Right cardiac atrium (tissue), 5 donors: Measurements from ENCODE around the gene ELMO3. TPM values are rescaled to one million over a fixed set of nuclear protein-coding genes. Genes with fewer than 3 reads are reported as not detected.

Source experiments
- ATAC-seq, 2 donors: fragments of 200-7000 bp; cut with Tn5 transposase; one replicate each; pipeline versions ENCODE4 v1.8.0 to v1.9.1; 2020; ENCODE audit warnings: moderate library complexity in 2 of 2, mild to moderate bottlenecking in 1 of 2
- DNase-seq, 3 donors: peaks; one replicate each; pipeline ENCODE4 v3.0.0-alpha.2; 2020
- H3K27ac ChIP-seq: one replicate; pipeline ENCODE4 v1.5.1; 2013; ENCODE audit warnings: mild to moderate bottlenecking, low read length, control low read depth, moderate library complexity
- H3K27me3 ChIP-seq: one replicate; pipeline ENCODE4 v1.6.1; 2013; ENCODE audit not compliant: control insufficient read depth, insufficient read depth
- H3K4me1 ChIP-seq: one replicate; pipeline ENCODE4 v1.6.1; 2013; ENCODE audit warnings: low read length; ENCODE audit not compliant: control insufficient read depth, insufficient read depth
- H3K4me3 ChIP-seq: one replicate; pipeline ENCODE4 v1.5.1; 2013; ENCODE audit warnings: low read length, control low read depth
- H3K9me3 ChIP-seq: one replicate; pipeline ENCODE4 v1.6.1; 2013; ENCODE audit warnings: low read length; ENCODE audit not compliant: control insufficient read depth
- WGBS: extraction: QIAGEN DNeasy Blood & Tissue Kit; methylation state at CpG from one replicate; pipeline ENCODE4 v1.1.7; 2013; 5-methylcytosine and 5-hydroxymethylcytosine counted together
- intact Hi-C, 4 donors: fragments of 100-400 bp; cut with DNase I; formaldehyde crosslinking; loops; one replicate each; pipeline versions ENCODE4 v1.11.0 to v1.14.0; 2022 to 2023
- polyA plus RNA-seq: library from polyadenylated mRNA; stranded (reverse); fragments of 200-250 nt; gene quantifications from one replicate; pipeline ENCODE4 v1.2.3, GENCODE V29; 2013
- total RNA-seq, 4 donors: library from RNA; stranded (reverse); fragmentation: NEBNext Ultra II Directional; extraction: Animal tissue kit (Norgen Biotek cat#: 25700); gene quantifications; one replicate each; pipeline ENCODE4 v1.2.1, GENCODE V29; 2021
- donor health status: healthy with polysubstance abuse.
- donor health status: DM: no; HTN: yes; CAD: no.
- donor health status: DM: no; HTN: no; CAD: no.
- donor health status: DM: no; HTN: yes; CAD: no; lungs with severe emphysema.
- donor health status: DM: yes; HTN: yes; CAD: no.

Gene ELMO3
- total and polyA plus RNA-seq, 5 donors: 0.51 to 0.85 (median 0.74) TPM

DNA sequence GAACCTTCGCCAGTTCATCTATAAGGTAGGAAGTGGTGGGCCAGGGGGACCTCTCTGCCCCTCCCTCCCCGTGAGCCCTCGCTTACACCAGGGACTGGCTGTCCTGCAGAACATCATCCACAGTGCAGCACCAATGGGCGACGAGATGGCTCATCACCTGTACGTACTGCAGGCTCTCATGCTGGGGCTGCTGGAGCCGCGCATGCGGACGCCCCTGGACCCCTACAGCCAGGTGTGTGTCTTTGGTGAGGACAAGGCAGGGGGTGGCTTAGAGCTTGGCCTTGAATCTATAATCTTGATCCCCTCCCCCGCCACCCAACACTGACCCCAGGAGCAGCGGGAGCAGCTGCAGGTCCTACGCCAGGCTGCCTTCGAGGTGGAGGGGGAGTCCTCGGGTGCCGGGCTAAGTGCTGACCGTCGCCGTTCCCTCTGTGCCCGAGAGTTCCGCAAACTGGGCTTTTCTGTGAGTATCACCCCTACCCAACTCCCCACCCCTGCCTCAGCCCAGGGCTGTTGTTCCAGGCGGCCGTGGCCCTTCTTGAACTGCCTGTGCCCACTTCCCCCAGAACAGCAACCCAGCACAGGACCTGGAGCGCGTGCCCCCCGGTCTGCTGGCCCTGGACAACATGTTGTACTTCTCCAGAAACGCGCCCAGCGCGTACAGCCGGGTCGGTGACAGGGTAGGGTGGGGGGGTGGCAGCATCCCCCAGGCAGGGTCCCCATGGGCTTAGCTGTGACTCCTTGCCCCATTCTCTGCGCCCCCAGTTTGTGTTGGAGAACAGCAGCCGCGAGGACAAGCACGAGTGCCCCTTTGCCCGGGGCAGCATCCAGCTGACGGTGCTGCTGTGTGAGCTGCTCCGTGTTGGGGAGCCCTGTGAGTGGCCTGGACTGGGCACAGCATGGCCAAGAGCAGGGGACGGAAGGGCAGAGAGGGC lies 2.7 kb downstream of the ELMO3 start:
- ATAC-seq: no peak
- H3K27ac ChIP-seq: no peak overlapping the region
- WGBS: 94% methylated on average over 40 of the region's 40 CpGs
- DNase-seq: peak in 1 of 3 donors; percentile 61
- no peaks in the 10 kb centered on the region for H3K4me1 ChIP-seq
- intact Hi-C loops: no loop called here
- no peaks in the 10 kb centered on the region for H3K27me3 ChIP-seq
- no peaks in the 10 kb centered on the region for H3K9me3 ChIP-seq
- no peak overlapping the region for H3K4me3 ChIP-seq

DNA sequence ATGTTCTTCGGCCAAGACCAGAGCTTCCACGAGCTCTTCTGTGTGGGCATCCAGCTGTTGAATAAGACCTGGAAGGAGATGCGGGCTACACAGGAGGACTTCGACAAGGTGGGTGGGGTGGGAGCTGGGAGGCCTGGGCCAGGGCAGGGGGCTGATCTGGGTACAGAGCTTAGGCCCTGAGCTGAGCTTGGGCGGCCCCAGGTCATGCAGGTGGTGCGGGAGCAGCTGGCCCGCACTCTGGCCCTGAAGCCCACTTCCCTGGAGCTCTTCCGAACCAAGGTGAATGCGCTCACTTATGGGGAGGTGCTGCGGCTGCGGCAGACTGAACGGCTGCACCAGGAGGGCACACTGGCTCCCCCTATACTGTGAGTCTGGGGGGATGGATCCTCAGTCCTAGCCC lies 3.5 kb downstream of the ELMO3 start:
- 91% methylated on average over 12 of the region's 12 CpGs for WGBS
- DNase-seq (peak in 1 of 3 donors; percentile 37), ATAC-seq (no peak)
- no peaks in the 10 kb centered on the region for H3K9me3 ChIP-seq
- H3K27ac ChIP-seq: no peak overlapping the region
- no peaks in the 10 kb centered on the region for H3K27me3 ChIP-seq
- H3K4me1 ChIP-seq: no peaks in the 10 kb centered on the region
- intact Hi-C loops: no loop called here
- H3K4me3 ChIP-seq: no peak overlapping the region

DNA sequence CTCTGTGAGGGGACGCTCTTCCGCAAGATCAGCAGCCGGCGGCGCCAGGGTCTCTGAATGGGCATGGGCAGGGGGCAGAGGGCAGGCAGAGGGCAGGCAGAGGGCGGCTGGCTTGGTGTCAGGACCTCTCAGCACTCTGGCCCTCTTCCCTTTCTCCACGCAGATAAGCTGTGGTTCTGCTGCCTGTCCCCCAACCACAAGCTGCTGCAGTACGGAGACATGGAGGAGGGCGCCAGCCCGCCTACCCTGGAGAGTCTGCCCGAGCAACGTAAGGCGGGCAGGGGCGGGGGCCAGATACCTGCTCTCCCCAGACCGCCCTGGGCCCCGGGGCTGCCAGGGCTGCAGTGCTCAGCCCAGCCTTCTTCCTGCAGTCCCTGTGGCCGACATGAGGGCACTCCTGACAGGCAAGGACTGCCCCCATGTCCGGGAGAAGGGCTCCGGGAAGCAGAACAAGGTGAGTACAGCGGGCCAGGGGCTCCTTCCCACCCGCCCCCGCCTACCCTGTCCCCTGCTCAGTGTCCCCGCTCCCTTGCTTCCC lies 4.1 kb downstream of the ELMO3 start:
- Histone ChIP-seq H3K9me3 (no peaks in the 10 kb centered on the region), H3K4me3 (no peak overlapping the region), H3K27ac (no peak overlapping the region), H3K4me1 (no peaks in the 10 kb centered on the region), H3K27me3 (no peaks in the 10 kb centered on the region)
- DNase-seq (peak in 1 of 3 donors; percentile 60), ATAC-seq (no peak)
- WGBS: 90% methylated on average over 23 of the region's 23 CpGs
- intact Hi-C loops: no loop called here

DNA sequence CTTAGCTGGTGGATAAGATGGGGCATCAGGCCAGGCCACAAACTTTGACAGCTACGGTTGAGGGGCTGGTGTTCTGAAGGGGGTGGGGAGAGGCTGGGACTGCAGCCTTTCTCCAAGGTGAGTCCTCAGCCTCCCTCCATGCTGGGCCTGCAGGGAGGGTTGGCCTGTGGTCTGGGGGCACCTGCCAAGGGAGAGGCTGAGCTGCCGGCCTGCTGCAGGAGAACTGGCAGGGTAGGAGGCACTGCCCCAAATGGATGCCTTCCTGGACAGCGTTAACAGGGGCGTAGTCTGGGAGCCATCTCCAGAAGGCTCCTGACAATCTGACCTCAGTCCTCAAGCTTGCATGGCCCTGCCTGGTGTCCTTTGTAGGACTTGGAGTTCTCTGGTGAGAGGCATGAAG lies 5.1 kb downstream of the ELMO3 start:
- 74% methylated on average over 4 of the region's 4 CpGs for WGBS
- ATAC-seq (no peak), DNase-seq (no peak)
- H3K9me3 ChIP-seq: no peaks in the 10 kb centered on the region
- no peaks in the 10 kb centered on the region for H3K4me1 ChIP-seq
- H3K4me3 ChIP-seq: no peak overlapping the region
- no peak overlapping the region for H3K27ac ChIP-seq
- intact Hi-C loops: no loop called here
- H3K27me3 ChIP-seq: no peaks in the 10 kb centered on the region

DNA sequence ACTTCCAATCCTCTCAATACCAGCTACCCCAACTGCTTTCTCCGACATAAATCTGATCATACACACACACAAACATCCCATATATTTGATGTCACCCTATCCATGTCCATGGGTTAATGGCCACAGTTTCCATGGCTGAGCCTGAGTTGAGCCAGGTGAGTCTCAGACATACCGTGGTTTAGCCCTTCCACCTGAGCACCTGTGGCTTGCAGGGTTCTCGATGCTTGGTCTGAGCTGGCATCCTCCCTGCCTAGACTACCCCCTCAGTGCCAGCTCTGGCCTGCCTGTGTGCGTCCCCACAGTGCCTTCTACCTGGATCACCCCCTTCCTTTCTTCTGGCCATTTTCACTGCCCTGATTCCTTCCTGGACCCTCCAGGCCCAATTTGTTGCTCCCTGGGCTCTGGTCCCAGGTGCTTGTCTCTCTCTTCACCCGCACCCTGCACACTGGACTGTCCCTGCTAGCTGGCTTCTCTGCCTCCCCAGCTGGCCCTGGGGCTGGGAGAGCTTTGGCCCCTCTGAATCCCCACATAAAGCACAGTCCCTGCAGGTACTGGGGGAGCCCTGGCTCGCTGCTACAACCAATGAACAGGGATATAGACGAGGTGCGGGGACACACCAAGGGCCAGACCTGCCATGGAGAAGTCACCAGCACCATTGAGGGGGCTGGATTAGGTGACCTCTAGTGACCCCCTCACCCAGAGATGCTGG lies 7.4 kb downstream of the ELMO3 start:
- intact Hi-C loops: no loop called here
- DNase-seq: no peak

DNA sequence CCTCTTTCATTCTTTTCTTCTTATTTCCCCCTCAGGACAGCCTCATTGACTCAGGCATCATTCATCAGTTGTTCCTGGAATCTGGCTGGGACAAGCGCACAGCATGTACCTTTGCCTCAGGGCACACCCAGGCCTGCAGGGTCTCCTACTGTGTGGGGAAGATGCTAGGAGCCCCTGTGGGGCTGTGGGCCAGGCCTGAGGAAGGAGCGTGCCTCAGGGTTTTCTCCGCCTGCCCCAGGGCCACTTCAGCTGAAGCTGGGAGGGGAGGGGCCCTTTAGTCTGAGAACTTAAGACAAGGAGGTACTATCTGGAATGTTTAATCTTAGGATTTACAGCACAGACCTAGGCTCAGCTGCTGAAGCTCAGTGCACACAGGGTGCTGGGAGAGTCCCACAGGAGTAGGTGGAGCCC lies 7.9 kb downstream of the ELMO3 start:
- DNase-seq: no peak
- no peaks in the 10 kb centered on the region for H3K27me3 ChIP-seq
- H3K4me3 ChIP-seq: no peak overlapping the region
- no peak for ATAC-seq
- no peaks in the 10 kb centered on the region for H3K9me3 ChIP-seq
- intact Hi-C loops: no loop called here
- whole genome bisulfite sequencing: 96% methylated on average over 3 of the region's 3 CpGs
- H3K27ac ChIP-seq: no peak overlapping the region
- no peaks in the 10 kb centered on the region for H3K4me1 ChIP-seq

More for the DNA sequence above, 7.4 kb downstream of the ELMO3 start:
- Histone ChIP-seq H3K27ac (no peak overlapping the region), H3K27me3 (no peaks in the 10 kb centered on the region), H3K4me1 (no peaks in the 10 kb centered on the region), H3K9me3 (no peaks in the 10 kb centered on the region), H3K4me3 (no peak overlapping the region)
- ATAC-seq: no peak
- WGBS: 94% methylated on average over 8 of the region's 8 CpGs

DNA sequence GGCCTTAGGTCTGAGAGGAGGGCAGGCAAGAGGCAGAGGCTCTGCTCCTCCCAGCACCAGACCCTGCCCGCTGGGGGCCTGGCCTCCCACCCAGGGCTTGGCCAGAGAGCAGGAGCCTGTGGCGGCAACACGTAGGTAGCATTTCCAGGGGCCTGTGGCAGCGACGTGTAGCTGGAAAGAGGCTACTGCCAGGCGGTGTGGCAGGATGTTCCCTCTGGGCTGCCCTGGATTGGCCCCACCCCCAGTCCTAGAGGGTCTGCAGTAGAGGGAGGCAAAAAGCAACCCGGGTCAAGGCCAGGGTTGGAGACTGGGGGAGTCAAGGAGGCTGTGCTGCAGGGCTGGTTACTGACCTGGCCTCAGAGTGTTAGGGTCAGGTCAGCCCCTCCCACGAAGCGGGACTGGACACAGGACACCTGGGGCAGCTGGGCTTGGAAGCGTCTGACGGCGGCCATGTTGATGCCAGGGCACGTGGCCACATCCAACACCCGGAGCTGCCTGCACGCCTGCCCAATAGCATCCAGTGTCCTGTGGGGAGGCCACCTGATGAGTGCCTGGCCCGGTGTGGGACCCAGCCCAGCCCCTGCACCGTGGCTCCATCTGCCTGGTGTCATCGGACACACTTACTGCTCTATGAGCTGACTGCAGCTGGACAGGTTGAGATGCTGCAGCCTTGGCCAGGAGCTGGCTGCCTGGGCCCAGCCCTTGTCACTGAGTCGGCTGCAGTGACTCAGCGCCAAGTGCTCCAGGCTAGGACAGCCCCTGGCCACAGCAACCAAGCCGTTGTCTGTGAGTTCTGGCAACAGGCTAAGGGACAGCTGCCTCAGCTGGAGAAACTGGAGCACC lies 8.5 kb downstream of the ELMO3 start:
- no peaks in the 10 kb centered on the region for H3K27me3 ChIP-seq
- no peaks in the 10 kb centered on the region for H3K9me3 ChIP-seq
- H3K4me3 ChIP-seq: no peak overlapping the region
- WGBS: 74% methylated on average over 21 of the region's 21 CpGs
- no peaks in the 10 kb centered on the region for H3K4me1 ChIP-seq
- intact Hi-C loops: no loop called here
- no peak overlapping the region for H3K27ac ChIP-seq
- ATAC-seq (peak in 1 of 2 donors; percentile 7), DNase-seq (peak in 2 of 3 donors; percentile 51 to 59)

DNA sequence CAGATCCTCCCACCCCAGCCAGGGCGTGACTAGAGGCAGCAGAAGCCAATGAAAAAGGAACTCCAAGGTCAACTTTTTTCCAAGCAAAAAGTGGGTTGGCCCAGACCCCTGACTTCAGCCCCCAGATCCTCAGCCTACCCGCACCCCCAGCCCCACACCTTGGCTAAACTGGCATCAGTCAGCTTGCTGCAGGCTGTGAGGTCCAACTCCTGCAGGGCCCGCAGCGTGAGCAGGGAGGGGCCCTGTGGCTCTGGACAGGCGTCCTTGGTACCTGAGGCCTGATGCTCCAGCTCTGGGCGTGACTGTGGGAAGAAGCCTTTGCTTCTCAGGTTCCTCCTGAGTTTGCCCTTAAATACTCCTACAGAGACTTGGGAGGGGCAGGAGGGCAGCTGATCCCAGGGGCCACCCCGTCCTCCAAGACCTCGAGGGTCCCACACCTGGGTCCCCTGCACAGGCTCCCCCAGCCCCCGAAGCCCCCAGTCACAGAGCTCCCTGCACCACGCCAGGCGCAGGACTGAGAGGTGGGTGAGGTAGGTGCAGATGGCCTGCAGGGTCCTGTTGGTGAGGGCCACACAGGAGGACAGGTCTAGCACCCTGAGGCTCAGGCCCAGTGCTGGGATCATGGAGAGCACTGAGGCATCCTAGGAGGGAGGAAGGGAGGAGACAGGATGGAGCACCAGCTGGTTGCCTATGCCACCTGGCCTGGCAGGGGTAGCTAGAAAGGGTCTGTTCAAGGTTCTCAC lies 9.4 kb downstream of the ELMO3 start:
- H3K27me3 ChIP-seq: no peaks in the 10 kb centered on the region
- ATAC-seq: no peak

DNA sequence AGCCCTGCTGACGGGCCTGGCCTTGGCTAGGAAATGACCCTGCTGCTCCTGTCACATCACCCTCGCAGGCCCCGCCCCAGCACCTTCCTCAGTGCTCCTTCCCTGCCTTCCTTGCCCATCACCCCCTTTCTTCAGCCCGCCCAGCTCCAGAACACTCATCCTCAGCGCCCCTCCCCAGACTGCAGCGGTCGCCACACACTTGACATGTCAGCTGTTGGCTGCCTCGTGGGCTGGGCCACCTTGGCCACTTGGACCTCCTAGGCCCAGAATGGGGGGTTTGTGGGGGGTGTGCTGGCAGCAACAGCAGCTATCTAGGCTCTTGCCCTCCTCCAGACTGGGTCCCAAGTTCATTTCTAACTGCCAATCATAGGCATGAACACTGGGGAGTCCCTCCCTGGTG lies 10.6 kb downstream of the ELMO3 start:
- ATAC-seq (no peak), DNase-seq (peak in 2 of 3 donors; percentile 39 to 55)
- Histone ChIP-seq H3K9me3 (no peaks in the 10 kb centered on the region), H3K4me3 (no peak overlapping the region), H3K27ac (no peak overlapping the region), H3K27me3 (no peaks in the 10 kb centered on the region), H3K4me1 (no peaks in the 10 kb centered on the region)
- intact Hi-C loops: no loop called here
- WGBS: 89% methylated on average over 8 of the region's 8 CpGs

More for the DNA sequence above, 9.4 kb downstream of the ELMO3 start:
- H3K4me3 ChIP-seq: no peak overlapping the region
- 94% methylated on average over 11 of the region's 11 CpGs for WGBS
- DNase-seq: peak in 2 of 3 donors; percentile 45 to 48
- H3K9me3 ChIP-seq: no peaks in the 10 kb centered on the region
- H3K27ac ChIP-seq: no peak overlapping the region
- H3K4me1 ChIP-seq: no peaks in the 10 kb centered on the region
- intact Hi-C loops: no loop called here
